SH-SY5Y (cell line): ENCODE measurements around the gene PIK3C2A.

ENCODE experiments used
- GATA2 ChIP-seq: IDR thresholded peaks from 2 replicates; pipeline ENCODE4 v1.6.1; 2011; ENCODE audit warnings: mild to moderate bottlenecking, low read depth, low read length
- GATA3 ChIP-seq: IDR thresholded peaks from 2 replicates; pipeline ENCODE4 v1.6.1; 2011; ENCODE audit warnings: low read depth, mild to moderate bottlenecking, low read length, moderate library complexity

DNA sequence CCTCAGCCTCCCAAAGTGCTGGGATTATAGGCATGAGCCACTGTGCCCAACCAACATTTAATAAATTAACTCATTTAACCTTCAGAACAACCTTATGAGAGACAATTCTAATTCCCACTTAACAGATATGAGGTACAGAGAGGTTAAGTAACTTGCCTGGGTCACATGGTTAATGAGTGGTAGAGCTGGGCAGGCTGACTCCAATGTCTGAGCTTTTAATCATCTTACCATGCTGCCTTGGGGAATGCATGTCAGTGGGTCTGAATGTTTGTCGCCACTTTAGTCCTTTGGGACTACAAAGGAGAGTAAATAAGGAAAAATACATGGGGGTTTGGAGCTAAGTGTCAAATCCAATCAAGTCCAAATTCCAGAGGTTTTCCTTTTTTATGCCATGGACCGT, 11.2 kb upstream of the PIK3C2A start:
- TF ChIP-seq GATA2 (no peak), GATA3 (no peak)
